Ureter (tissue), 1 donor: ENCODE data around the gene WAS. TPM values are rescaled to one million over a fixed set of nuclear protein-coding genes. Genes with fewer than 3 reads are reported as not detected.
A peak's percentile ranks its signal among the peaks of the same experiment; 100 is the strongest.
"Not testable (repeated sequence)": the region's sequence is repeated elsewhere in the genome, so short reads cannot be mapped to it uniquely, and the experiment has no call there.

ENCODE experiments used
- DNase-seq: peaks from one replicate; pipeline ENCODE4 v3.0.0-alpha.2; 2020; ENCODE audit warnings: low spot score
- total RNA-seq: library from RNA; stranded (reverse); gene quantifications from one replicate; pipeline ENCODE4 v1.2.4, GENCODE V29; 2023
- donor health status: DM: yes; HTN: yes; CAD: no.

The WAS gene
- total RNA-seq = 4.8 TPM

DNA sequence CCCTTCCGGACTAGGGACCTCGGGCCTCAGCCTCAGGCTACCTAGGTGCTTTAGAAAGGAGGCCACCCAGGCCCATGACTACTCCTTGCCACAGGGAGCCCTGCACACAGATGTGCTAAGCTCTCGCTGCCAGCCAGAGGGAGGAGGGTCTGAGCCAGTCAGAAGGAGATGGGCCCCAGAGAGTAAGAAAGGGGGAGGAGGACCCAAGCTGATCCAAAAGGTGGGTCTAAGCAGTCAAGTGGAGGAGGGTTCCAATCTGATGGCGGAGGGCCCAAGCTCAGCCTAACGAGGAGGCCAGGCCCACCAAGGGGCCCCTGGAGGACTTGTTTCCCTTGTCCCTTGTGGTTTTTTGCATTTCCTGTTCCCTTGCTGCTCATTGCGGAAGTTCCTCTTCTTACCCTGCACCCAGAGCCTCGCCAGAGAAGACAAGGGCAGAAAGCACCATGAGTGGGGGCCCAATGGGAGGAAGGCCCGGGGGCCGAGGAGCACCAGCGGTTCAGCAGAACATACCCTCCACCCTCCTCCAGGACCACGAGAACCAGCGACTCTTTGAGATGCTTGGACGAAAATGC, at the start of gene WAS:
TSS of gene WAS (plus strand) at position 389 of the 572 bp plus-strand sequence. CDS start at position 444, 55 bp downstream.
- no peak for DNase-seq

DNA sequence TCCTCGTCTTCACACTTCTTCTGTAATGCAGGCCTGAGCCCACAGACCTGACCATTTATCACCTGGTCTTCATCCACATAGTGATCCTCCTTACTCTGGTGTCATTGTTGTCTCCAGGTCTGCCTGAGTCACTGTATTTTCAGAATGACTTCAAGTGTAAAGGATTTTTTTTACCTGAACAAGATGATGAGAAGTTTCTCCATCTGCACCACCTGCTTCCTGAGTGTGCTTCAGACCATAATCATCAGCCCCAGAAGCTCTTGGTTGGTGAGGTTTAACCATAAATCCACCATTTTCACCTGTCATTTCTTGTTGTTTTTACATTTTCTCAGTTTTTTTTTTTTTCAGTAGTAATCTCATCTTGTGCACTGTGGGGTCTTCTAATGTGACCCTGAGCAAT, 47.3 kb upstream of the WAS start:
- no peak for DNase-seq

DNA sequence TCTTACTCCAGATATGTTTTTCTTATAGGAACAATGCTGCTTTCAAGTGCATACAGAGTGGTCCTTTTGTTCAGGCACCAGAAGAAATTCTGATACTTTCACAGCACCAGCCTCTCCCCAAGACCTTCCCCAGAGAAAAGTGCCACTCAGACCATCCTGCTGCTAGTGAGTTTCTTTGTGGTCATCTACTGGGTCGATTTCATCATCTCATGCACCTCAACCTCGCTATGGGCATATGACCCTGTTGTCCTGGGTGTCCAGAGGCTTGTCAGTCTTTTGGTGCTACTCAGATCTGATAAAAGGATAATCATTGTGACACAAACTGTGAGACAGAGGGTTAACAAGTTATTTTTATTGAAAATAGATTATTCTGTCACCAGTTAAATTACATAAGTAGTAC, 46.8 kb upstream of the WAS start:
- DNase-seq = no peak

DNA sequence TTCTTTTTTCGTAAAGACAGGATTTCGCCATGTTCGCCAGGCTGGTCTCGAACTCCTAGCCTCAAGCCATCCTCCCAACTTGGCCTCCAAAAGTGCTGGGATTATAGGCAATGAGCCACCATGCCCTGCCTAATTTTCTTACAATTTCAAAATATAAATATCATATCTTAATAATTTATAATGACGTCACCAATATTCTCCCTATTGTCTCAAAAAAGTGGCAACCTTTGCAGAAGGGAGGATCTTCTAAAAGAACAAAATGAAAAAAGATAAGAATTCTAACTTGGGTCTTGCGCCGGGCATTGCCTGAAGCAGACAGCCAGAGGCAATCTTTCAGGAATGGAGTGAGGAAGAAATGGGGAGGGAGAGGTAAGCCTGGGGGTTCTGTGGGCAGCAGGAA, 37.9 kb upstream of the WAS start:
- no peak for DNase-seq

DNA sequence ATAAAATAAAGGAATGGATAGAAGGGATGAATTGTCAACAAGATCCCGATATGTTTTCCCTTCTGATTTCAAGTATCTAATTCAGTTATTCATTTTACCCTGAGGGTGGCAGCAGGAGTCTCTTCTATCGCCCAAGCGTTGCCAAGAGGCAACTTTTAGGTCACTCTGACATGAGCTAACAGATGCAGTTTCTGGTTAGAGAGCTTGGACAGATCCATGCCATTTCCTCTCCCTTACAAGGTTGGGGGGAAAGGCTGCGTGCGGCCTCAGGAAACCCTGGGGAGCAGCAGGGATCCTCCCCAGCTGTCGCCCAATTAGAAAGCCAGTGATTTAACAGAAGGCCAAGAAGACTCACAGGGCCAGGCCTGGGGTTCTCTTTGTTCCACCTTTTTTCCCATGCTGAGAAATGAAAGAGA, 35.3 kb upstream of the WAS start:
- peak; percentile 45 for DNase-seq

DNA sequence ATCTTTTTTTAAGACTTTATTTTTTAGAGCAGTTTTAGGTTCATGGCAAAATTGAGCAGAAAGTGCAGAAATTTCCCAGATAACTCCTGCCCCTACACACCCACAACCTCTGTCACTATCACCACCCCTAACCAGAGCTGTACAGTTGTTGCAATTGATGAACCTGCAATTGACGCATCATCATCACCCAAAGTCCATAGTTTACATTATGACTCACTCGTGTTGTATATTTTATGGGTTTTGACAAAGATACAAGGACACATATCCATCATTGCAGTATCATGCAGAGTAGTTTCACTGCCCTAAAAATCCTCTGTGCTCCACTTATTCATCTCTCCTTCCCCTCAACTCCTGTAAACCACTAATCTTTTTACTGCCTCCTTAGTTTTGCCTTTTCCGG, 34.5 kb upstream of the WAS start:
- no peak for DNase-seq

DNA sequence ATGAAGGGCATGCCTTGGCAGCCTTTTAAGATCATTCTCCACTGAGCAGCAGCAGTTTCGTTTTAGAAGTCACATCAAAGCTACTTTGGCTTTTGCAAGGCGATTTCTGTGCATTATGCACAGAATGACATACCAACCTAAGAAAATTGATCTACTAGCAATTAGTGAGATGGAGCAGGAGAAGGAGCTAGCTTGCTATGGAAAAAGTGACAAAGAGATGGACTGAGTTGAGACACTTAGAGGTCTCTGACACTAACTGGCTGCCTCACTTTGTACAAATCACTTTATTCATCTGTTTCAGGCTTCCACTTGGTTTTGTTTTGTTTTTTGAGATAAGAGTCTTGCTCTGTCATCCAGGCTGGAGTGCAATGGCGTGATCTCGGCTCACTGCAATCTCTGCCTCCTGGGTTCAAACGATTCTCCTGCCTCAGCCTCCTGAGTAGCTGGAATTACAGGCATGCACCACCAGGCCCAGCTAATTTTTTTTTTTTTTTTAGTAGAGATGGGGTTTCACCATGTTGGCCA, 31.5 kb upstream of the WAS start:
- DNase-seq = not testable (repeated sequence)

DNA sequence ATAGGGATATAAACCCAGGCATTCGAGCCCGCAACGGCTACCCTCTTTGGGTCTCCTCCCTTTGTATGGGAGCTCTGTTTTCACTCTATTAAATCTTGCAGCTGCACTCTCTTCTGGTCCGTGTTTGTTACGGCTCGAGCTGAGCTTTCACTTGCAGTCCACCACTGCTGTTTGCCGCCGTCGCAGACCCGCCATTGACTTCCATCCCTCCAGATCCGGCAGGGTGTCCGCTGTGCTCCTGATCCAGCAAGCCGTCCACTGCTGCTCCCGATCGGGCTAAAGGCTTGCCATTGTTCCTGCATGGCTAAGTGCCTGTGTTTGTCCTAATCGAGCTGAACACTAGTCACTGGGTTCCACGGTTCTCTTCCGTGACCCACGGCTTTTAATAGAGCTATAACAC, 28.9 kb upstream of the WAS start:
- not testable (repeated sequence) for DNase-seq

DNA sequence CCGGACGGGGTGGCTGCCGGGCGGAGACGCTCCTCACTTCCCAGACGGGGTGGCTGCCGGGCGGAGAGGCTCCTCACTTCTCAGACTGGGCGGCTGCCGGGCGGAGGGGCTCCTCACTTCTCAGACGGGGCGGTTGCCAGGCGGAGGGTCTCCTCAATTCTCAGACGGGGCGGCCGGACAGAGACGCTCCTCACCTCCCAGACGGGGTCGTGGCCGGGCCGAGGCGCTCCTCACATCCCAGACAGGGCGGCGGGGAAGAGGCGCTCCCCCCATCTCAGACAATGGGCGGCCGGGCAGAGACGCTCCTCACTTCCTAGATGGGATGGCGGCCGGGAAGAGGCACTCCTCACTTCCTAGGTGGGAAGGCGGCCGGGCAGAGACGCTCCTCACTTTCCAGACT, 23.9 kb upstream of the WAS start:
- DNase-seq = not testable (repeated sequence)

DNA sequence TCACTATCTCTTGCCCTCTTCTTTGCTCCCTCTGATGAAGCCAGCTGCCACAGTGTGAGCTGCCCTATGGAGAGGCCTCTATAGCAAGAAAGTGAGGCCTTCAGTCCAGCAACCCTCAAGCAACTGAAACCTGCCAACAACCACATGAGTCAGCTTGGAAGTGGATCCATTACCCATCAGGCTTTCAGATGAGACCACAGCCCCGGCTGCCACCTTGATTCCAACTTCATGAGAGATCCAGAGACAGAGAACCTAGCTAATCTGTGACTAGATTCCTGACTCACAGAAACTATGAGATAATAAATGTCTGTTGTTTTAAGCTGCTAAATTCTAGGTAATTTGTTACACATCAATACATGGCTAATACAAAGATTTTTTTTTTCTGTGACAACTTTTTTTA, 20.4 kb upstream of the WAS start:
- DNase-seq = no peak

DNA sequence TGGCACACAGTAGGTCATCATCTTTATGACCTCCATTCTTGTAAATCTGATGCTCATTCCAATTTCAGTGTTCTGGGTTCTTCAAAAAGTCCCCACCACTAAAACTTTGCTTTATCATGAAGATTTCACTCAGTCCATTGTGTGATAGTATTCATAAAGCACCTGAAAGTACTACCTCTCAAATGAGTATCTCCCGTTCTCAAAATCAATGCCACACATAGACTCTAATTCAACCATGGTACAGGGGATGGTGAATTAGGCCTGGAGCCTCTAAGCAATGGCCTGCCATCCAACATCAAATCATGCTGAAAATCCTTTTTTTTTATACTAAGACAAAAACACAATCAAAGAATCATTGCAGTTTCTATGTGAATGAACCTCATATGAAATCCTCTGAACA, 19.4 kb upstream of the WAS start:
- no peak for DNase-seq

DNA sequence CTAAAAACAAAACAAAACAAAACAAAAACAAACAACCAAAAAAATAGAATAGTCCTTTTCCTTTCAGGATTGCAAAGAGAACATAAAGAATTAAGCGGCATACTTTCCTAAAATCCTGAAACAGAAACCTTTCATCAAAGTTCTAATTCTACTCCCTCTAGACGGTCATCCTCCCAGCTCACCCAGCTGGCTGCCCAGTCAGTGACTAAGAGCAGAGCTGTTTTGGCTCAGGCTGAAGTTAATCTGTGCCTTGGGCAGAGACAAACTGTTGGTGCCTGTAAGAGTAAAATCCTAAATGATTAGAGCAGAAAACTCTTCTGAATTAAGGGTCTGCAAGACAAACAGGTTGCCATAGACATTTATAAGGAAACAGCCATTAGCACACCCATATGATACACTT, 17.6 kb upstream of the WAS start:
- DNase-seq = no peak

DNA sequence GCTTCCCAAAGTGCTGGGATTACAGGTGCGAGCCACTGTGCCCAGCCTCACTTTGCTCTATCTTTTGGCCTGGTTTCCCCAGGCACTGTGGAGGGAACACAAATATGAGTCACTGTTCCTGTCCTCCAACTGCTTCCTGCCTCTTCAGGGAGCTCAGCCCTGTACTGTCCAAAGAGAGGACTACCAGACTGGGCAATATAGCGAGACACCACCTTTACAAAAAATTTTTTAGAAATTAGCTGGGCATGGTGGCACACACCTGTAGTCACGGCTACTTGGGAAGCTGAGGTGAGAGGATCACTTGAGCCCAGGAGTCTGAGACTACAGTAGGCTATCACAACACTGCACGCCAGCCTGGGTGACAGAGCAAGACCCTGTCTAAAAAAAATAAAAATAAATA, 16.9 kb upstream of the WAS start:
- DNase-seq = no peak

DNA sequence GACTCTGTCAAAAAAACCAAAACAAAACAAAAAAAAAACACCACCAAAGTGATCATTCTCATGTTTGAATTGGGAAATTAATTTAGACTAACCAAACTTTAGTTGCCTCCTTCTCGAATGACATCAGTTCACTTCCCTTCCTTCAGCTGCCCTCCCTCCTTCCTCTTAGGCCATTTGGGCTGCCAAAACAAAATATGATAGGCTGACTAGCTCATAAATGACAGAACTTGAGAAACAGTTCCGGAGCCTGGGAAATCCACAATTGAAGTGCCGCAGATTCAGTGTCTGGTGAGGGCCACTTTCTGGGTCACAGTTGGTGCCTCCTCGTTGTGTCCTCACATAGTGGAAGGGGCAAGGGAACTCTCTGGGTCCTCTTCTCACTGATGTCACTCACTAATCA, 16.1 kb upstream of the WAS start:
- DNase-seq = no peak

DNA sequence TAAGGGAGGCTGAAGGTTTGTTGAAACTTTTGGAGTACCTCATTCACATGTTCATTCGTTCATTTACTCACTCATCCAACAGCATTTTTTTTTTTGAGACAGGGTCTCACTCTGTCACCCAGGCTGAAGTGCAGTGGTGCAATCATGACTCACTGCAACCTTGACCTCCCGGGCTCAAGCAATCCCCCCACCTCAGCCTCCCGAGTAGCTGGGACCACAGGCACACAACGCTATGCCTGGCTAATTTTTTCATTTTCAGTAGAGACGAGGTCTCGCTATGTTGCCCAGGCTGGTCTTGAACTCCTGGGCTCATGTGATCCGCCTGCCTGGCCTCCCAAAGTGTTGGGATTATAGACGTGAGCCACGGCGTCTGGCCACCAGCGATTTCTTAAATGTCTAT, 15.4 kb upstream of the WAS start:
- not testable (repeated sequence) for DNase-seq

DNA sequence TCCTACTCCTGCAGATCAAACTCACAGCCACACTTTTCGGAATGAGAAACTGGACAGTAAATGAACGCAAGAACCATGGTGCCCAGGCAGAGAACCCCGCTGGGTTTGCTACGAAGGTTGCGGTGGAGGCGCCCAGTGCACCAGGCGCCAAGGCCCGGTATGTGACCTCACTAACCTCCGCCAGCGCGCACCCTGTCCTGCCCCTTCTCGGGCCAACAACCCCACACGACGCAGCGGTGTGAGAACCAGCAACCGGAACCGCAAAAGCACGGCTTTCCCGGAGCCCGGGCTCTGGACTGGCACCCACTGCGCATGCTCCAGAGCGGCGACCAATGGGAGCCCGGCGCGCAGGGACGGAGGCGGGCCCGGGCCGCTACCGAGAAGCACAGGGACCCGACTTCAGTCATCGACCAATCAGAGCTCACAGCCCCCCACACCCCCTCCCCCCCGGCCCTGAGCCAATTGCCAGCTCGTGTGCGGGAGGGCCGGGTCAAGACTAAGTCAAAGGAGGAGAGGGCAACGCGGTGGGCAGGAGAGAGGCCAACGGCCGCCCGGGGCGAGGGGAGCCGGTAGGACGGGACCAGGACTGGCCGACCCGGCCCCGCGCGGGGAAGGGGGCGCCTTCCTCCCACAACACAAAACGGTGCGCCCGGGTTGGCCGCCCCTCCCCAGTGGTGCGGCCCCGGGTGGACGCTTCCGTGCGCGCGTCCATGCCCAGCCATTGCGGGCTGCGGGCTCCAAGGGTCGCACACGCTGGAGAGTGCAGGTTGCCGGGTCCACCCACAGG, 7.3 kb upstream of the WAS start:
- peak; percentile 88 for DNase-seq

DNA sequence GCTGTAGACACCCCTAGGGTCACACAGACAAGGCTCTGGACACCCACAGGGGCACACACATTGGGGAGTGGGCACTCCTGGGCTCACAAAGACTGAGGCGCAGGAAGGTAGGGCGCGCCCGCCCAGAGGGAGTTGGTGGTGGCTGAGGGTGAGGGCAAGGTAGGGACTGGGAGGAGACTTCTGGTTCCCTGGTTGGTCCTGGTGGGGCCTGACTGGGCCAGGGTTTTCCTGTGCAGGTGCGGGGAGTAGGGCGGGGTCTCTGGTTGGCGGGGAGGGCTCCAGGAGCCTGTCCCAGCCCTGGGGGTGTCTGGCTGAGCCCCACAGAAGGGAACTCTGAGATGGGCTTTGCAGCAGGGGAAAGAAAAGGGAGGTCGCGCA, 6.7 kb upstream of the WAS start:
- DNase-seq = no peak

DNA sequence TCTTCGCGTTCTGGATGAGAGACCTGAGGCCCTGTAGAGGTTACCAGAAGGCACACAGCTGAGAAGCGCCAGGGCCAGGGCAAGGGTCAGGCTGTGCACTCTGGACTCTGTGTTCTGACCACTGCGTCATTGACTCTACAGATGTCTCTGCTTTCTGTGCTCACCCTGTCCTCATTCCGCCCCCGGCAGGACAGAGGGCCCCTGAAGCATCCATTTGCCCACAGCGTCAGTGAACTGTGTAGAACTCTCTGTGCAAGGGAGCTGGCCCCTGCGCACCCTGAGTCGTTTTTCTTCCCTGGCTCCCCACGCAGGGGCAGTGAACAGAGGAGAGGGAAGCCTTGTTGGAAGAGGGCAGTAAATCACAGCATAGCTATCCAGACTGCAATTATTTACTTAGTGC, 6.1 kb upstream of the WAS start:
- DNase-seq = no peak

DNA sequence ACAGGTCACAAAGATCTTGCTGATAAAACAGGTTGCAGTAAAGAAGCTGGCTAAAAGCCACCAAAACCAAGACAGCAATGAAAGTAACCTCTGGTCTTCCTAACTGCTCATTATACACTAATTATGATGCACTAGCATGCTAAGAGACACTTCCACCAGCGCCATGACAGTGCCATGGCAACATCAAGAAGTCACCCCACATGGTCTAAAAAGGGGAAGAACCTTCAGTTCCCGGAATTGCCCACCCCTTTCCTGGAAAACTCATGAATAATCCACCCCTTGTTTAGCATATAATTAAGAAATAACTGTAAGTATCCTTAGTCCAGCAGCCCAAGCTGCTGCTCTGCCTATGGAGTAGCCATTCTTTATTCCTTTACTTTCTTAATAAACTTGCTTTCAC, 3.1 kb upstream of the WAS start:
- DNase-seq = not testable (repeated sequence)

DNA sequence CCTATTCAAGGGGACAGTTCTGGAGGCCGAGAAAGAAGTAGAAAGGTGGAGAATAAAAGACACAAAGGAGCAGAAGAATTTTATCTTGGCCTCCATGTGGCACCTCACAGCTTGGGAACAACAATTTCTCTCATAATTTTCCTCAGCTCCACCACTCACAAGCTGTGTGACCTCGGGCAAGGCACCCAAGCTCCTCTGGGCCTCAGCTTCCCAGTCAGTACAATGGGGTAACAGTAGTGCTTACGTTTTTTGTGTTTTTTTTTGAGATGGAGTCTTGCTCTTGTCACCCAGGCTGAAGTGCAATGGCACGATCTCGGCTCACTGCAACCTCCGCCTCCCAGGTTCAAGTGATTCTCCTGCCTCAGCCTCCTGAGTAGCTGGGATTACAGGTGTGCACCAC, 2.7 kb upstream of the WAS start:
- not testable (repeated sequence) for DNase-seq

DNA sequence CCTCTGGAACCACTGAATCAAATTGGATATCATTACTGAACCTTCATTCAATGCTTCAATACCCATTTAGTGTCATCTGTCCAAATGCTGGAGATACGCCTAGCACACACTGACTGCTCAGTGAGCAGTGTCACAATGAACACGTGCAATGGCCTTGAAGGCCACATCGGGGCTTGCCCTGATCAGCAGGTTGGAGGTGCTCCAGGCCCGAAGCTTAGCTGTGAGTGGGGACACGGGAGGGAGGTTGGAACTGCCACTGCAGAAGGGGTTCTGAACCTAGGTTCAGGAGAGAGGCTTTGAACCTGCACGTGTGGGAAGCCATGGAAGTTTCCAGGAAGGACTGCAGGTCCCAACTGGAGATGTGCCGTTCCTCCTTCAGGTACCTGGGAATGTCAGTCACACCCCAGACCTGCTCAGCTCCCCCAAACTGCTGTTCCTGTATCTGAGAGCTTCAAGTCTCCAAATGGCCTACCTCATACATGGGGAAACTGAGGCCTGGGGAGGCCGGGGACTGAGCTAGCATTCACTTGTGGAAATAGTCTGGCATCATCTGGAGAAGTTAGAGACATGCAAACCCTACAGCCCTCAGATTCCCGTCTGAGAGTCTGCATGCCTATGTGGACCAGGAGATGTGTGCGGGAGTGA, 1.9 kb upstream of the WAS start:
- no peak for DNase-seq

DNA sequence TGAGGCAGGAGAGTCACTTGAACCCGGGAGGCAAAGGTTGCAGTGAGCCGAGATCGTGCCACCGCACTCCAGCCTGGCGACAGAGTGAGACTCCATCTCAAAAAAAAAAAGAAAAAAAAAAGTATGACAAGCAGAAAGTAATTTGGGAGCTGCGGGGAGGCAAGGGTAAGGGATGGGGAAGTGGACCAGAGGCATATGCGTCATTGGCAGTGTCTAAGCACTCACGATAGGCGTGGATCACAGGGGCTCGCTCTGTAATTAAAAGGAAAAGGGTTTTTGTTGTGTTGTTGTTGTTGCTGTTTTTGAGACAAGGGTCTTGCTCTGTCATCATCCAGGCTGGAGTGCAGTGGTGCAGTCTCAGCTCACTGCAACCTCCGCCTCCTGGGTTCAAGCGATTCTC, 804 bp upstream of the WAS start:
- not testable (repeated sequence) for DNase-seq

DNA sequence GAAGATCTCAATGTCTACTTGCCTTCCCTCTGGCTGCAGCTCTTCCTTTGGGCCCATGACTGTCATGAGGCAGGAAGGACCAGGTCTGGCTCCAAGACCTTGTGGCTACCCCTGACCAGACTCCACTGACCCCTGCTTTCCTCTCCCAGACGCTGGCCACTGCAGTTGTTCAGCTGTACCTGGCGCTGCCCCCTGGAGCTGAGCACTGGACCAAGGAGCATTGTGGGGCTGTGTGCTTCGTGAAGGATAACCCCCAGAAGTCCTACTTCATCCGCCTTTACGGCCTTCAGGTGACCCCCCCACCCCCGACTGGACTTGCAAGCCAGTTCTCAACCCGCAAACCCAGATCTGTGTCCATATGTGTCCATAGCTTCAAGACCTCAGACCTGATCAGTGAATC, 535 bp downstream of the WAS start:
- DNase-seq = no peak
